Measurements from ENCODE around the gene FAM20C.
"Not testable (repeated sequence)": the region's sequence is repeated elsewhere in the genome, so short reads cannot be mapped to it uniquely, and the experiment has no call there.

FAM20C gene

GRCh38 chr7:173209-173918 lies 19.0 kb upstream of the FAM20C start:
- DNase-seq (ENCODE audit: low read depth in 2 of 3, low spot score in 2 of 3), result no peak

- no peak for DNase-seq (ENCODE audit: low read depth in 2 of 3, low spot score in 2 of 3)
These were observed 17.7 kb upstream of the FAM20C start for GRCh38 chr7:174716-175115.

- DNase-seq (ENCODE audit: low read depth in 2 of 3, low spot score in 2 of 3), result no peak
These were observed 16.4 kb upstream of the FAM20C start for GRCh38 chr7:175955-176354.

- DNase-seq (ENCODE audit: low read depth in 2 of 3, low spot score in 2 of 3), result no peak
These were observed 16.0 kb upstream of the FAM20C start for GRCh38 chr7:176381-176780.

GRCh38 chr7:176786-177459 lies 15.4 kb upstream of the FAM20C start:
- DNase-seq (ENCODE audit: low read depth in 2 of 3, low spot score in 2 of 3), result no peak

- DNase-seq (ENCODE audit: low read depth in 2 of 3, low spot score in 2 of 3), result no peak
These were observed 13.9 kb upstream of the FAM20C start for GRCh38 chr7:178444-178843.

- no peak for DNase-seq (ENCODE audit: low read depth in 2 of 3, low spot score in 2 of 3)
These were observed 13.1 kb upstream of the FAM20C start for GRCh38 chr7:179209-179681.

- DNase-seq (ENCODE audit: low read depth in 2 of 3, low spot score in 2 of 3), result no peak
These were observed 12.2 kb upstream of the FAM20C start for GRCh38 chr7:179948-180694.

- no peak for DNase-seq (ENCODE audit: low read depth in 2 of 3, low spot score in 2 of 3)
These were observed 10.6 kb upstream of the FAM20C start for GRCh38 chr7:181738-182137.

- DNase-seq (ENCODE audit: low read depth in 2 of 3, low spot score in 2 of 3), result not testable (repeated sequence)
These were observed 9.9 kb upstream of the FAM20C start for GRCh38 chr7:182502-182901.

GRCh38 chr7:183496-184292 lies 8.7 kb upstream of the FAM20C start:
- no peak for DNase-seq (ENCODE audit: low read depth in 2 of 3, low spot score in 2 of 3)

GRCh38 chr7:184294-185264 lies 7.8 kb upstream of the FAM20C start:
- DNase-seq (ENCODE audit: low read depth in 2 of 3, low spot score in 2 of 3), result no peak

GRCh38 chr7:186516-187113 lies 5.8 kb upstream of the FAM20C start:
- no peak for DNase-seq (ENCODE audit: low read depth in 2 of 3, low spot score in 2 of 3)

- no peak for DNase-seq (ENCODE audit: low read depth in 2 of 3, low spot score in 2 of 3)
These were observed 5.0 kb upstream of the FAM20C start for GRCh38 chr7:187227-187927.

GRCh38 chr7:188174-188573 lies 4.2 kb upstream of the FAM20C start:
- DNase-seq (ENCODE audit: low read depth in 2 of 3, low spot score in 2 of 3), result no peak

GRCh38 chr7:188727-189500 lies 3.5 kb upstream of the FAM20C start:
- no peak for DNase-seq (ENCODE audit: low read depth in 2 of 3, low spot score in 2 of 3)

GRCh38 chr7:189719-190118 lies 2.7 kb upstream of the FAM20C start:
- DNase-seq (ENCODE audit: low read depth in 2 of 3, low spot score in 2 of 3), result no peak

GRCh38 chr7:190196-190595 lies 2.2 kb upstream of the FAM20C start:
- no peak for DNase-seq (ENCODE audit: low read depth in 2 of 3, low spot score in 2 of 3)
